ENCODE measurements around the gene SLC9A9.

Gene SLC9A9

GRCh38 chr3:143344516-143345165 lies 503.6 kb downstream of the SLC9A9 start:
- no peak for DNase-seq

- DNase-seq, result no peak
Observed at GRCh38 chr3:143343944-143344343, 504.3 kb downstream of the SLC9A9 start.

GRCh38 chr3:143343031-143343430 lies 505.2 kb downstream of the SLC9A9 start:
- DNase-seq, result no peak

- no peak for DNase-seq
Observed at GRCh38 chr3:143339451-143339850, 508.8 kb downstream of the SLC9A9 start.

GRCh38 chr3:143337387-143337786 lies 510.9 kb downstream of the SLC9A9 start:
- DNase-seq, result no peak

GRCh38 chr3:143334231-143334630 lies 514.0 kb downstream of the SLC9A9 start:
- DNase-seq, result no peak

- no peak for DNase-seq
Observed at GRCh38 chr3:143333367-143333766, 514.9 kb downstream of the SLC9A9 start.

- DNase-seq, result no peak
Observed at GRCh38 chr3:143332026-143332425, 516.2 kb downstream of the SLC9A9 start.

- no peak for DNase-seq
Observed at GRCh38 chr3:143331350-143331749, 516.9 kb downstream of the SLC9A9 start.

GRCh38 chr3:143330296-143330868 lies 517.9 kb downstream of the SLC9A9 start:
- no peak for DNase-seq

- DNase-seq, result no peak
Observed at GRCh38 chr3:143329567-143330211, 518.6 kb downstream of the SLC9A9 start.

GRCh38 chr3:143328451-143328850 lies 519.8 kb downstream of the SLC9A9 start:
- no peak for DNase-seq

- DNase-seq, result no peak
Observed at GRCh38 chr3:143326983-143327778, 521.1 kb downstream of the SLC9A9 start.

- DNase-seq, result no peak
Observed at GRCh38 chr3:143321058-143321769, 527.1 kb downstream of the SLC9A9 start.

GRCh38 chr3:143315766-143316165 lies 532.5 kb downstream of the SLC9A9 start:
- no peak for DNase-seq

GRCh38 chr3:143314251-143315093 lies 533.8 kb downstream of the SLC9A9 start:
- no peak for DNase-seq

- no peak for DNase-seq
Observed at GRCh38 chr3:143313893-143314188, 534.4 kb downstream of the SLC9A9 start.

- DNase-seq, result no peak
Observed at GRCh38 chr3:143313025-143313892, 535.0 kb downstream of the SLC9A9 start.

- DNase-seq, result no peak
Observed at GRCh38 chr3:143311096-143311495, 537.2 kb downstream of the SLC9A9 start.

- DNase-seq, result no peak
Observed at GRCh38 chr3:143309705-143310104, 538.6 kb downstream of the SLC9A9 start.

- peak; percentile 17 for DNase-seq
Observed at GRCh38 chr3:143307613-143308183, 540.6 kb downstream of the SLC9A9 start.
